Fibroblast of mammary gland (primary cell): ENCODE results near the gene EPB41L1.

ENCODE experiments used
- DNase-seq: peaks from one replicate; pipeline ENCODE4 v3.0.0-alpha.2; 2010; ENCODE audit warnings: low read depth
- H3K4me3 ChIP-seq: 2 replicates; pipeline ENCODE4 v1.5.1; 2011; ENCODE audit warnings: low read depth, mild to moderate bottlenecking, low read length, moderate library complexity; ENCODE audit not compliant: control insufficient read depth
- CTCF ChIP-seq: conservative IDR thresholded peaks from 2 replicates; pipeline ENCODE4 v1.5.1; 2011; ENCODE audit warnings: low read depth, low read length, inconsistent platforms; ENCODE audit not compliant: control insufficient read depth, insufficient read depth

Gene EPB41L1

GRCh38 chr20:36116807-36117441 lies 37.6 kb upstream of the EPB41L1 start:
- H3K4me3 ChIP-seq, result no peak overlapping the region
- TF ChIP-seq CTCF, result no peak
- peak; percentile 86 for DNase-seq

- H3K4me3 ChIP-seq, result no peak overlapping the region
- TF ChIP-seq CTCF, result no peak
- DNase-seq, result no peak
Measured at GRCh38 chr20:36117638-36118037, 36.9 kb upstream of the EPB41L1 start.

- no peak for DNase-seq
- no peak for TF ChIP-seq CTCF
- no peak overlapping the region for H3K4me3 ChIP-seq
Measured at GRCh38 chr20:36118371-36118770, 36.2 kb upstream of the EPB41L1 start.

GRCh38 chr20:36119537-36119936 lies 35.0 kb upstream of the EPB41L1 start:
- DNase-seq, result no peak
- no peak overlapping the region for H3K4me3 ChIP-seq
- TF ChIP-seq CTCF, result no peak

GRCh38 chr20:36120241-36120640 lies 34.3 kb upstream of the EPB41L1 start:
- TF ChIP-seq CTCF, result no peak
- no peak overlapping the region for H3K4me3 ChIP-seq
- DNase-seq, result no peak

- DNase-seq, result no peak
- H3K4me3 ChIP-seq, result no peak overlapping the region
- TF ChIP-seq CTCF, result no peak
Measured at GRCh38 chr20:36120991-36121390, 33.5 kb upstream of the EPB41L1 start.
